GM23338 (cell line): Measurements from ENCODE around the gene GRM2. TPM values are rescaled to one million over a fixed set of nuclear protein-coding genes. Genes with fewer than 3 reads are reported as not detected.

Experiments
- ATAC-seq: fragments of 200-7000 bp; cut with Tn5 transposase; 3 replicates; pipeline ENCODE4 v1.9.1; 2020
- DNase-seq: peaks from one replicate; pipeline ENCODE4 v3.0.0-alpha.2; 2015; ENCODE audit warnings: low spot score
- H2AFZ ChIP-seq: fragments of 200-600 bp; sonication (generic); 2 replicates; pipeline ENCODE4 v1.8.0; 2016; ENCODE audit warnings: antibody characterized with exemption, mild to moderate bottlenecking, moderate library complexity
- H3F3A ChIP-seq: fragments of 200-600 bp; sonication (generic); replicated peaks from 2 replicates; pipeline ENCODE4 v1.8.0; 2017; ENCODE audit warnings: antibody characterized with exemption, mixed run types, low read depth
- H3K27ac ChIP-seq: fragments of 200-600 bp; sonication (generic); 2 replicates; pipeline ENCODE4 v1.6.1; 2016; ENCODE audit warnings: low read depth
- H3K27me3 ChIP-seq: fragments of 200-600 bp; sonication (generic); 2 replicates; pipeline ENCODE4 v1.8.0; 2016; ENCODE audit warnings: mild to moderate bottlenecking, mixed run types, moderate library complexity; ENCODE audit not compliant: insufficient read depth
- H3K36me3 ChIP-seq: fragments of 200-600 bp; sonication (generic); 2 replicates; pipeline ENCODE4 v1.8.0; 2016; ENCODE audit warnings: mild to moderate bottlenecking; ENCODE audit not compliant: insufficient read depth
- H3K4me1 ChIP-seq: fragments of 200-600 bp; sonication (generic); 2 replicates; pipeline ENCODE4 v1.8.0; 2016; ENCODE audit warnings: mild to moderate bottlenecking, moderate library complexity; ENCODE audit not compliant: insufficient read depth
- H3K4me2 ChIP-seq: fragments of 200-600 bp; sonication (generic); 2 replicates; pipeline ENCODE4 v1.7.1; 2017; ENCODE audit warnings: mixed run types
- H3K4me3 ChIP-seq: fragments of 200-600 bp; sonication (generic); 2 replicates; pipeline ENCODE4 v1.6.1; 2016; ENCODE audit warnings: mixed run types
- H3K79me2 ChIP-seq: fragments of 200-600 bp; sonication (generic); replicated peaks from 2 replicates; pipeline ENCODE4 v1.8.0; 2017; ENCODE audit warnings: mild to moderate bottlenecking; ENCODE audit not compliant: insufficient read depth
- H3K9me2 ChIP-seq: fragments of 200-600 bp; sonication (generic); 2 replicates; pipeline ENCODE4 v1.8.0; 2017; ENCODE audit not compliant: insufficient read depth
- H4K20me1 ChIP-seq: fragments of 200-600 bp; sonication (generic); replicated peaks from 2 replicates; pipeline ENCODE4 v1.8.0; 2017; ENCODE audit warnings: mild to moderate bottlenecking; ENCODE audit not compliant: insufficient read depth
- H3K27ac Mint-ChIP-seq: 2 replicates; pipeline ENCODE4 v1.8.0; 2020; ENCODE audit warnings: inconsistent platforms, mild to moderate bottlenecking, moderate library complexity, mixed read lengths
- H3K27me3 Mint-ChIP-seq: 3 replicates; pipeline ENCODE4 v1.8.0; 2022; ENCODE audit warnings: low read depth, mild to moderate bottlenecking, moderate library complexity, mixed read lengths, inconsistent platforms; ENCODE audit not compliant: insufficient read depth, poor library complexity
- H3K36me3 Mint-ChIP-seq: 3 replicates; pipeline ENCODE4 v1.8.0; 2021; ENCODE audit warnings: low read depth, mild to moderate bottlenecking, inconsistent platforms, moderate library complexity, mixed read lengths
- H3K4me1 Mint-ChIP-seq: 3 replicates; pipeline ENCODE4 v1.8.0; 2020; ENCODE audit warnings: mild to moderate bottlenecking, inconsistent platforms, mixed read lengths
- H3K4me3 Mint-ChIP-seq: 3 replicates; pipeline ENCODE4 v1.8.0; 2021; ENCODE audit warnings: moderate library complexity, mild to moderate bottlenecking, inconsistent platforms, mixed read lengths
- H3K9me3 Mint-ChIP-seq: 3 replicates; pipeline ENCODE4 v1.8.0; 2020; ENCODE audit warnings: moderate library complexity, mild to moderate bottlenecking, inconsistent platforms, mixed read lengths
- CREB1 ChIP-seq: fragments of 250-450 bp; sonication (Bioruptor Pico); IDR thresholded peaks from 2 replicates; pipeline ENCODE4 v1.5.0; 2020; ENCODE audit warnings: low read depth, mild to moderate bottlenecking, moderate library complexity
- CTCF ChIP-seq, 2 experiments: fragments of 200-600 bp in 1 of 2; sonication (generic) in 1 of 2; conservative IDR thresholded peaks; 2 replicates each; pipeline versions ENCODE4 v1.5.1 to v1.6.1; 2016 to 2017; ENCODE audit warnings: antibody characterized with exemption in 2 of 2, low read depth in 2 of 2, mild to moderate bottlenecking in 2 of 2, moderate library complexity in 1 of 2
- EZH2 ChIP-seq: fragments of 200-600 bp; sonication (generic); IDR thresholded peaks from one replicate; pipeline ENCODE4 v1.8.0; 2017; ENCODE audit warnings: antibody characterized with exemption, mild to moderate bottlenecking, low read depth; ENCODE audit not compliant: unreplicated experiment
- EZH2phosphoT487 ChIP-seq: fragments of 200-600 bp; sonication (generic); IDR thresholded peaks from one replicate; pipeline ENCODE4 v1.8.1; 2018; ENCODE audit warnings: antibody characterized with exemption; ENCODE audit not compliant: unreplicated experiment
- JUNB ChIP-seq: IDR thresholded peaks from one replicate; pipeline ENCODE4 v1.6.1; 2016; ENCODE audit warnings: antibody characterized with exemption; ENCODE audit not compliant: unreplicated experiment
- POLR2AphosphoS5 ChIP-seq: IDR thresholded peaks from 2 replicates; pipeline ENCODE4 v1.6.1; 2016; ENCODE audit warnings: antibody characterized with exemption, low read depth
- ZNF331 ChIP-seq: fragments of 250-450 bp; sonication (Bioruptor Pico); IDR thresholded peaks from 2 replicates; pipeline ENCODE4 v1.5.0; 2020; ENCODE audit warnings: low read depth, mild to moderate bottlenecking, moderate library complexity
- polyA plus RNA-seq: library from polyadenylated mRNA; unstranded; fragments of >200 nt; fragmentation: Nextera tagmentation; extraction: Ambion mirVana; gene quantifications from 2 replicates; pipeline ENCODE4 v1.2.1, GENCODE V29; 2016
- total RNA-seq: library from RNA; depleted of rRNA; stranded (reverse); fragments of >200 nt; shearing (Covaris generic); gene quantifications from 2 replicates; pipeline ENCODE4 v1.2.3, GENCODE V29; 2014
- TF ChIP-seq, protein P1 (sequence below): IDR thresholded peaks from one replicate; pipeline ENCODE4 v1.6.1; 2018; ENCODE audit warnings: antibody characterized with exemption; ENCODE audit not compliant: unreplicated experiment
- TF ChIP-seq, protein P2 (sequence below): IDR thresholded peaks from 2 replicates; pipeline ENCODE4 v1.6.1; 2016; ENCODE audit warnings: antibody characterized with exemption

GRM2 gene
- total and polyA plus RNA-seq, 2 experiments from 2014 or later, result 2.1 to 5.1 TPM

DNA sequence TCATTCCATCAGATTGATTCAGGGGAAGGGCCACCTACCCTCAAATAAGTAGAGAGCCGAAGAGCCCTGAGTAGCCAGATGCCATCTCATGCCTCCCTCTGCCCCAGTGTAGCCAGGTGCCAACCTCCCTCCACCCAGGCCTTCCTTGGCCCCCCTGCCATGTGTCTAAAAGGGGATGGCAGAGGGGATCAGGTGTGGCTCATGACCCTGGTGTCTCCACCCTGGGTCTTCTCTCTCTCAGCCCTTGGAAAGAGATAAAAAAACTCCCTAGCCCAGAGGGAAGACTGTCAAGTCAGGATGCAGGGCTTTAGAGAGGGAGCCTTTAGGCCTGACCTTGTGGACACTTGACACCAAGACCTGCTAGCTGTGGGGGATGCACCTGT is 5.2 kb downstream of the GRM2 start:
- no peak overlapping the region for H3K4me2 ChIP-seq
- DNase-seq (no peak), ATAC-seq (no peak)
- H3K9me2 ChIP-seq, result no peaks in the 10 kb centered on the region
- H3K27me3 Mint-ChIP-seq, result peaks cover 26% of the 10 kb centered on the region
- peaks cover 3% of the 10 kb centered on the region; the same call in 1 of the 3 replicates for H3K36me3 Mint-ChIP-seq
- H3K36me3 ChIP-seq, result no peaks in the 10 kb centered on the region
- H3K4me3 ChIP-seq, result no peak overlapping the region
- H3K27me3 ChIP-seq, result peaks cover 22% of the 10 kb centered on the region
- H3K4me1 ChIP-seq, result peaks cover 5% of the 10 kb centered on the region
- peaks cover 5% of the 10 kb centered on the region for H4K20me1 ChIP-seq
- no peak overlapping the region for H2AFZ ChIP-seq
- no peak overlapping the region for H3K27ac ChIP-seq
- TF ChIP-seq CREB1 (CRISPR knock-in tag) (no peak), POLR2AphosphoS5 (no peak), JUNB (no peak)
- no peaks in the 10 kb centered on the region for H3K79me2 ChIP-seq
- peaks cover 12% of the 10 kb centered on the region for H3K4me1 Mint-ChIP-seq
- H3K9me3 Mint-ChIP-seq, result no peaks in the 10 kb centered on the region; the same call in 2 of the 3 replicates
- no peak overlapping the region for H3K4me3 Mint-ChIP-seq
- no peak overlapping the region for H3K27ac Mint-ChIP-seq
- peaks cover 6% of the 10 kb centered on the region; the same call in 1 of the 2 replicates for H3F3A ChIP-seq

DNA sequence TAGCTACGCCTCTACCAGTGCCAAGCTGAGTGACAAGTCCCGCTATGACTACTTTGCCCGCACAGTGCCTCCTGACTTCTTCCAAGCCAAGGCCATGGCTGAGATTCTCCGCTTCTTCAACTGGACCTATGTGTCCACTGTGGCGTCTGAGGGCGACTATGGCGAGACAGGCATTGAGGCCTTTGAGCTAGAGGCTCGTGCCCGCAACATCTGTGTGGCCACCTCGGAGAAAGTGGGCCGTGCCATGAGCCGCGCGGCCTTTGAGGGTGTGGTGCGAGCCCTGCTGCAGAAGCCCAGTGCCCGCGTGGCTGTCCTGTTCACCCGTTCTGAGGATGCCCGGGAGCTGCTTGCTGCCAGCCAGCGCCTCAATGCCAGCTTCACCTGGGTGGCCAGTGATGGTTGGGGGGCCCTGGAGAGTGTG is 5.7 kb downstream of the GRM2 start:
- no peaks in the 10 kb centered on the region for H3K36me3 ChIP-seq
- H4K20me1 ChIP-seq, result peaks cover 5% of the 10 kb centered on the region
- no peak for DNase-seq
- ATAC-seq, result no peak
- no peak overlapping the region for H3K27ac Mint-ChIP-seq
- H3F3A ChIP-seq, result peaks cover 2% of the 10 kb centered on the region; the same call in 1 of the 2 replicates
- peaks cover 12% of the 10 kb centered on the region for H3K4me1 Mint-ChIP-seq
- H3K27me3 ChIP-seq, result peaks cover 17% of the 10 kb centered on the region
- peaks cover 3% of the 10 kb centered on the region; the same call in 1 of the 3 replicates for H3K36me3 Mint-ChIP-seq
- TF ChIP-seq, protein P1, sequence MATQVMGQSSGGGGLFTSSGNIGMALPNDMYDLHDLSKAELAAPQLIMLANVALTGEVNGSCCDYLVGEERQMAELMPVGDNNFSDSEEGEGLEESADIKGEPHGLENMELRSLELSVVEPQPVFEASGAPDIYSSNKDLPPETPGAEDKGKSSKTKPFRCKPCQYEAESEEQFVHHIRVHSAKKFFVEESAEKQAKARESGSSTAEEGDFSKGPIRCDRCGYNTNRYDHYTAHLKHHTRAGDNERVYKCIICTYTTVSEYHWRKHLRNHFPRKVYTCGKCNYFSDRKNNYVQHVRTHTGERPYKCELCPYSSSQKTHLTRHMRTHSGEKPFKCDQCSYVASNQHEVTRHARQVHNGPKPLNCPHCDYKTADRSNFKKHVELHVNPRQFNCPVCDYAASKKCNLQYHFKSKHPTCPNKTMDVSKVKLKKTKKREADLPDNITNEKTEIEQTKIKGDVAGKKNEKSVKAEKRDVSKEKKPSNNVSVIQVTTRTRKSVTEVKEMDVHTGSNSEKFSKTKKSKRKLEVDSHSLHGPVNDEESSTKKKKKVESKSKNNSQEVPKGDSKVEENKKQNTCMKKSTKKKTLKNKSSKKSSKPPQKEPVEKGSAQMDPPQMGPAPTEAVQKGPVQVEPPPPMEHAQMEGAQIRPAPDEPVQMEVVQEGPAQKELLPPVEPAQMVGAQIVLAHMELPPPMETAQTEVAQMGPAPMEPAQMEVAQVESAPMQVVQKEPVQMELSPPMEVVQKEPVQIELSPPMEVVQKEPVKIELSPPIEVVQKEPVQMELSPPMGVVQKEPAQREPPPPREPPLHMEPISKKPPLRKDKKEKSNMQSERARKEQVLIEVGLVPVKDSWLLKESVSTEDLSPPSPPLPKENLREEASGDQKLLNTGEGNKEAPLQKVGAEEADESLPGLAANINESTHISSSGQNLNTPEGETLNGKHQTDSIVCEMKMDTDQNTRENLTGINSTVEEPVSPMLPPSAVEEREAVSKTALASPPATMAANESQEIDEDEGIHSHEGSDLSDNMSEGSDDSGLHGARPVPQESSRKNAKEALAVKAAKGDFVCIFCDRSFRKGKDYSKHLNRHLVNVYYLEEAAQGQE, result no peak
- TF ChIP-seq CTCF (conservative IDR thresholded peaks at IDR 0.05; ENCODE audit: low read depth in 2 of 2), result no peak
- no peak for TF ChIP-seq CREB1 (CRISPR knock-in tag)
- no peak for TF ChIP-seq EZH2
- no peak for TF ChIP-seq POLR2AphosphoS5
- TF ChIP-seq EZH2phosphoT487, result no peak
- TF ChIP-seq ZNF331 (CRISPR knock-in tag), result no peak
- TF ChIP-seq, protein P2, sequence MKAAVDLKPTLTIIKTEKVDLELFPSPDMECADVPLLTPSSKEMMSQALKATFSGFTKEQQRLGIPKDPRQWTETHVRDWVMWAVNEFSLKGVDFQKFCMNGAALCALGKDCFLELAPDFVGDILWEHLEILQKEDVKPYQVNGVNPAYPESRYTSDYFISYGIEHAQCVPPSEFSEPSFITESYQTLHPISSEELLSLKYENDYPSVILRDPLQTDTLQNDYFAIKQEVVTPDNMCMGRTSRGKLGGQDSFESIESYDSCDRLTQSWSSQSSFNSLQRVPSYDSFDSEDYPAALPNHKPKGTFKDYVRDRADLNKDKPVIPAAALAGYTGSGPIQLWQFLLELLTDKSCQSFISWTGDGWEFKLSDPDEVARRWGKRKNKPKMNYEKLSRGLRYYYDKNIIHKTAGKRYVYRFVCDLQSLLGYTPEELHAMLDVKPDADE, result no peak
- H3K4me3 ChIP-seq, result no peak overlapping the region
- H3K27me3 Mint-ChIP-seq, result peaks cover 21% of the 10 kb centered on the region
- no peaks in the 10 kb centered on the region; the same call in 2 of the 3 replicates for H3K9me3 Mint-ChIP-seq
- no peak overlapping the region for H3K4me2 ChIP-seq
- H2AFZ ChIP-seq, result no peak overlapping the region
- peaks cover 2% of the 10 kb centered on the region for H3K4me1 ChIP-seq
- no peaks in the 10 kb centered on the region for H3K9me2 ChIP-seq
- no peak overlapping the region for H3K27ac ChIP-seq
- H3K79me2 ChIP-seq, result no peaks in the 10 kb centered on the region
- no peak overlapping the region for H3K4me3 Mint-ChIP-seq
